ENCODE measurements around the gene FAM117A.
A peak's percentile ranks its signal among the peaks of the same experiment; 100 is the strongest.

The FAM117A gene

GRCh38 chr17:49699966-49700575 is 63.9 kb downstream of the FAM117A start:
- TF ChIP-seq, protein P1, sequence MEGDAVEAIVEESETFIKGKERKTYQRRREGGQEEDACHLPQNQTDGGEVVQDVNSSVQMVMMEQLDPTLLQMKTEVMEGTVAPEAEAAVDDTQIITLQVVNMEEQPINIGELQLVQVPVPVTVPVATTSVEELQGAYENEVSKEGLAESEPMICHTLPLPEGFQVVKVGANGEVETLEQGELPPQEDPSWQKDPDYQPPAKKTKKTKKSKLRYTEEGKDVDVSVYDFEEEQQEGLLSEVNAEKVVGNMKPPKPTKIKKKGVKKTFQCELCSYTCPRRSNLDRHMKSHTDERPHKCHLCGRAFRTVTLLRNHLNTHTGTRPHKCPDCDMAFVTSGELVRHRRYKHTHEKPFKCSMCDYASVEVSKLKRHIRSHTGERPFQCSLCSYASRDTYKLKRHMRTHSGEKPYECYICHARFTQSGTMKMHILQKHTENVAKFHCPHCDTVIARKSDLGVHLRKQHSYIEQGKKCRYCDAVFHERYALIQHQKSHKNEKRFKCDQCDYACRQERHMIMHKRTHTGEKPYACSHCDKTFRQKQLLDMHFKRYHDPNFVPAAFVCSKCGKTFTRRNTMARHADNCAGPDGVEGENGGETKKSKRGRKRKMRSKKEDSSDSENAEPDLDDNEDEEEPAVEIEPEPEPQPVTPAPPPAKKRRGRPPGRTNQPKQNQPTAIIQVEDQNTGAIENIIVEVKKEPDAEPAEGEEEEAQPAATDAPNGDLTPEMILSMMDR (IDR thresholded peaks at IDR 0.05; ENCODE audit: low read depth, low read length, missing control alignments) = no peak
- DNase-seq (ENCODE audit: extremely low read depth, low read depth) = no peak
- H3K4me3 ChIP-seq (replicated peaks; ENCODE audit: low read depth, low read length) = no peak overlapping the region

GRCh38 chr17:49698005-49698404 is 65.9 kb downstream of the FAM117A start:
- H3K4me3 ChIP-seq (replicated peaks; ENCODE audit: low read depth, low read length) = no peak overlapping the region
- TF ChIP-seq, protein P1 (IDR thresholded peaks at IDR 0.05; ENCODE audit: low read depth, low read length, missing control alignments) = no peak
- DNase-seq (ENCODE audit: extremely low read depth, low read depth) = no peak

- TF ChIP-seq, protein P1 (IDR thresholded peaks at IDR 0.05; ENCODE audit: low read depth, low read length, missing control alignments) = no peak
- H3K4me3 ChIP-seq (replicated peaks; ENCODE audit: low read depth, low read length) = no peak overlapping the region
- DNase-seq (ENCODE audit: extremely low read depth, low read depth) = no peak
These were observed 67.6 kb downstream of the FAM117A start for GRCh38 chr17:49696233-49696761.

- H3K4me3 ChIP-seq (replicated peaks; ENCODE audit: low read depth, low read length) = no peak overlapping the region
- no peak for DNase-seq (ENCODE audit: extremely low read depth, low read depth)
- TF ChIP-seq, protein P1 (IDR thresholded peaks at IDR 0.05; ENCODE audit: low read depth, low read length, missing control alignments) = no peak
These were observed 68.2 kb downstream of the FAM117A start for GRCh38 chr17:49695698-49696232.

DNA sequence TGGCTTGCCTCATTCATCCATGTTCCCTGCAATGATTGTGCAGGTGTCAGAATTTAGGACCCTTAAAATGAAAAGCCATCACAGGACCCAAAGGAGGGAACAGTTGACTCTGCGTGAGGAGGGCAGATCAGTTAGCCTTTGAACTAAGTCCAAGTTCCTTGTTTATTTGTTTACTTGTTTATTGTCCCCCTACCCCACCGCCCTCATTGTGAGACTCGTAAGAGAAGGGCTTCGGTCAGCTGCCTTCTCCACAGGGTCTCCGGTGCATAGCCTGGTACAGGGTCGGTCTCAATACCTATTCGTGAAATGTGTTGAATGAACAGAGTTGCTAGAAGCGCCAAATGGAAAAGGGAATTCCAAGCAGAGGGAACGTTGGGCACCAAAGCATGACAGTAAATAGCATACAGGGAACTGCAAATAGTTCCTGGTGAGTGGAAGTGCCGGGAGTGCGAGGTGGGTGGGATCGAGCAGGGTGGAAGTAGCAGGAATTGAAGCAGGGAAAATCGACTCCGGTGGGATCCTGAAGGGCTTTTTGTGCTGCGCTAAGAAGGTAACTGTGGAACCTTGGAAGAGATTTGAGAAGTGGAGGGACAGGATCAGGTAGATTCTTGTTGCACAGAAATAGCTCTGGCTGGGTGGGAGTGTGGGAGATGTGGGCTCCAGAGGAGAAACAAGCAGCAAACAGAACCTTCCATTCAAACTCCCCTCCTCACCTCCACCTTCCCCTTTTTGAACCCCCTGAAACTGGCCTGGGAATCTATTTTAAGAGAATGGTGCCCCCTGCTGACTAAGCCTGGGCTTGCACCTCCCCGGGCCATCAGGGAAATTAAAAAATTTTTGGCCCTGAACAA is 68.9 kb downstream of the FAM117A start:
- no peak for DNase-seq (ENCODE audit: extremely low read depth, low read depth)
- H3K4me3 ChIP-seq (replicated peaks; ENCODE audit: low read depth, low read length) = no peak overlapping the region
- TF ChIP-seq, protein P1 (IDR thresholded peaks at IDR 0.05; ENCODE audit: low read depth, low read length, missing control alignments) = peak; percentile 85

- no peak for DNase-seq (ENCODE audit: extremely low read depth, low read depth)
- TF ChIP-seq, protein P1 (IDR thresholded peaks at IDR 0.05; ENCODE audit: low read depth, low read length, missing control alignments) = no peak
- no peak overlapping the region for H3K4me3 ChIP-seq (replicated peaks; ENCODE audit: low read depth, low read length)
These were observed 71.2 kb downstream of the FAM117A start for GRCh38 chr17:49692751-49693150.
